ENCODE data around the gene METTL17.

METTL17 gene

GRCh38 chr14:21017528-21018245, 27.9 kb downstream of the METTL17 start:
- no peak overlapping the region for H3K4me2 ChIP-seq (ENCODE audit: low read length)
- no peak overlapping the region for H3K4me3 ChIP-seq (ENCODE audit: low read length)
- H3K36me3 ChIP-seq (ENCODE audit: insufficient read depth, low read length): no peaks in the 10 kb centered on the region
- no peaks in the 10 kb centered on the region for H3K4me1 ChIP-seq (ENCODE audit: control insufficient read depth, insufficient read depth, low read length)
- H3K9me3 ChIP-seq (replicated peaks; ENCODE audit: low read length): no peaks in the 10 kb centered on the region
- H3K9ac ChIP-seq (ENCODE audit: low read depth, low read length): no peak overlapping the region
- H3K27me3 ChIP-seq (ENCODE audit: control insufficient read depth, insufficient read depth, low read length): peaks cover 42% of the 10 kb centered on the region

GRCh38 chr14:21018286-21018685, 28.5 kb downstream of the METTL17 start:
- Histone ChIP-seq H3K9ac (ENCODE audit: low read depth, low read length) (no peak overlapping the region), H3K4me3 (ENCODE audit: low read length) (no peak overlapping the region), H3K36me3 (ENCODE audit: insufficient read depth, low read length) (no peaks in the 10 kb centered on the region), H3K9me3 (replicated peaks; ENCODE audit: low read length) (no peaks in the 10 kb centered on the region), H3K4me1 (ENCODE audit: control insufficient read depth, insufficient read depth, low read length) (no peaks in the 10 kb centered on the region), H3K4me2 (ENCODE audit: low read length) (no peak overlapping the region), H3K27me3 (ENCODE audit: control insufficient read depth, insufficient read depth, low read length) (peaks cover 42% of the 10 kb centered on the region)

- H3K4me1 ChIP-seq (ENCODE audit: control insufficient read depth, insufficient read depth, low read length): no peaks in the 10 kb centered on the region
- no peaks in the 10 kb centered on the region for H3K36me3 ChIP-seq (ENCODE audit: insufficient read depth, low read length)
- no peak overlapping the region for H3K9ac ChIP-seq (ENCODE audit: low read depth, low read length)
- peaks cover 47% of the 10 kb centered on the region for H3K27me3 ChIP-seq (ENCODE audit: control insufficient read depth, insufficient read depth, low read length)
- no peaks in the 10 kb centered on the region for H3K9me3 ChIP-seq (replicated peaks; ENCODE audit: low read length)
- H3K4me2 ChIP-seq (ENCODE audit: low read length): no peak overlapping the region
- H3K4me3 ChIP-seq (ENCODE audit: low read length): no peak overlapping the region
Observed at GRCh38 chr14:21018781-21019180, 29.0 kb downstream of the METTL17 start.

GRCh38 chr14:21019366-21019765, 29.6 kb downstream of the METTL17 start:
- H3K4me1 ChIP-seq (ENCODE audit: control insufficient read depth, insufficient read depth, low read length): no peaks in the 10 kb centered on the region
- H3K9me3 ChIP-seq (replicated peaks; ENCODE audit: low read length): no peaks in the 10 kb centered on the region
- peaks cover 53% of the 10 kb centered on the region for H3K27me3 ChIP-seq (ENCODE audit: control insufficient read depth, insufficient read depth, low read length)
- H3K4me3 ChIP-seq (ENCODE audit: low read length): no peak overlapping the region
- no peak overlapping the region for H3K9ac ChIP-seq (ENCODE audit: low read depth, low read length)
- no peak overlapping the region for H3K4me2 ChIP-seq (ENCODE audit: low read length)
- H3K36me3 ChIP-seq (ENCODE audit: insufficient read depth, low read length): no peaks in the 10 kb centered on the region

DNA sequence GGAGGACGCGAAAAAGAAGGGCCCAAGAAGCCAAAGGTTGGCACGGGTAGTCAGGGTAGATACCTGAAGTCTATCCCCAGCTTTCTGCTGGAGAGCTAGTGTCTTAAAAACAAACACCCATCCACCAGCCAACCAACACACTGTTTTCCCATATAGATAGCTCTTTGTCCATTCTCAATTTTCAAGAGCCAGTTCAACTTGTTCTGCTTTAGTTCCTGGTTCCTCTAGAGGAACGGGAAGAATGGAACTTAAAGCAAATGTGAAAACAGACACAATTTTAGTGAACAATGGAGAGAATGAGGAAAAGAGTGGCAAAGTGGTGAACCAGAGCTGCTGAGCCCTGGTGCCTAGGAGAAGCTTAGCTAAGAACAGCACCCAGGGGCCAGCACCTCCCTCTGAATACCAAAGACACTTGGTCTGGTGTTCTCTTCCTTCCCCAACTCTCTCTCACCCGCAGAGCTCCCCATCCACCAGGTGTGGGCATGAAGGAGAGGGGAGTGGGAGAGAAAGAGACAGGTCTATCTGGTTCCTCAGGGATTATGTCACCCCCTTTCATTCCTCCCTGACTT, 31.3 kb downstream of the METTL17 start:
- H3K27me3 ChIP-seq (ENCODE audit: control insufficient read depth, insufficient read depth, low read length): peaks cover 66% of the 10 kb centered on the region
- no peak overlapping the region for H3K4me2 ChIP-seq (ENCODE audit: low read length)
- H3K36me3 ChIP-seq (ENCODE audit: insufficient read depth, low read length): no peaks in the 10 kb centered on the region
- no peaks in the 10 kb centered on the region for H3K9me3 ChIP-seq (replicated peaks; ENCODE audit: low read length)
- no peaks in the 10 kb centered on the region for H3K4me1 ChIP-seq (ENCODE audit: control insufficient read depth, insufficient read depth, low read length)
- H3K4me3 ChIP-seq (ENCODE audit: low read length): no peak overlapping the region
- no peak overlapping the region for H3K9ac ChIP-seq (ENCODE audit: low read depth, low read length)

DNA sequence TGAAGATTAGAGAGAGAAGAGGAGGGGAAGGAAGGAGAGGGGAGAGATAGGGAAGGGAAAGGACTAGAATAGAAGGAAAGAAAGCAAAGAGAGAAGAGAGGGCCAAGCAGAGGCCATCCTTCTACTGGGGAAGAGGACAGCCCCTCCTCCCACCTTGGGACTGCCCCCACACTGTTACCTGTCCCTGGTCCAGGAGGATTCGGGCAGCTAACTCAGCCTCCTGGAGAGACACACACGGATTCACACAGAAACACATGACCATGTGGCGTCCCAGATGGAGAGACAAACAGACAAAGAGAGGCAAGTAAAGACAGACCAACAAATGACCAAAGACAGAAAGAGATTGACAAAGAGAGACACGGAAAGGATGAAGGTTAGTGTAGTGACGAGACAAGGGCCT, 32.9 kb downstream of the METTL17 start:
- no peak overlapping the region for H3K9ac ChIP-seq (ENCODE audit: low read depth, low read length)
- H3K9me3 ChIP-seq (replicated peaks; ENCODE audit: low read length): no peaks in the 10 kb centered on the region
- no peaks in the 10 kb centered on the region for H3K4me1 ChIP-seq (ENCODE audit: control insufficient read depth, insufficient read depth, low read length)
- H3K4me3 ChIP-seq (ENCODE audit: low read length): no peak overlapping the region
- peaks cover 74% of the 10 kb centered on the region for H3K27me3 ChIP-seq (ENCODE audit: control insufficient read depth, insufficient read depth, low read length)
- H3K4me2 ChIP-seq (ENCODE audit: low read length): no peak overlapping the region
- H3K36me3 ChIP-seq (ENCODE audit: insufficient read depth, low read length): no peaks in the 10 kb centered on the region

GRCh38 chr14:21023174-21023573, 33.4 kb downstream of the METTL17 start:
- H3K4me3 ChIP-seq (ENCODE audit: low read length): no peak overlapping the region
- no peak overlapping the region for H3K9ac ChIP-seq (ENCODE audit: low read depth, low read length)
- no peaks in the 10 kb centered on the region for H3K9me3 ChIP-seq (replicated peaks; ENCODE audit: low read length)
- H3K4me2 ChIP-seq (ENCODE audit: low read length): no peak overlapping the region
- H3K27me3 ChIP-seq (ENCODE audit: control insufficient read depth, insufficient read depth, low read length): peaks cover 74% of the 10 kb centered on the region
- H3K36me3 ChIP-seq (ENCODE audit: insufficient read depth, low read length): no peaks in the 10 kb centered on the region
- no peaks in the 10 kb centered on the region for H3K4me1 ChIP-seq (ENCODE audit: control insufficient read depth, insufficient read depth, low read length)

DNA sequence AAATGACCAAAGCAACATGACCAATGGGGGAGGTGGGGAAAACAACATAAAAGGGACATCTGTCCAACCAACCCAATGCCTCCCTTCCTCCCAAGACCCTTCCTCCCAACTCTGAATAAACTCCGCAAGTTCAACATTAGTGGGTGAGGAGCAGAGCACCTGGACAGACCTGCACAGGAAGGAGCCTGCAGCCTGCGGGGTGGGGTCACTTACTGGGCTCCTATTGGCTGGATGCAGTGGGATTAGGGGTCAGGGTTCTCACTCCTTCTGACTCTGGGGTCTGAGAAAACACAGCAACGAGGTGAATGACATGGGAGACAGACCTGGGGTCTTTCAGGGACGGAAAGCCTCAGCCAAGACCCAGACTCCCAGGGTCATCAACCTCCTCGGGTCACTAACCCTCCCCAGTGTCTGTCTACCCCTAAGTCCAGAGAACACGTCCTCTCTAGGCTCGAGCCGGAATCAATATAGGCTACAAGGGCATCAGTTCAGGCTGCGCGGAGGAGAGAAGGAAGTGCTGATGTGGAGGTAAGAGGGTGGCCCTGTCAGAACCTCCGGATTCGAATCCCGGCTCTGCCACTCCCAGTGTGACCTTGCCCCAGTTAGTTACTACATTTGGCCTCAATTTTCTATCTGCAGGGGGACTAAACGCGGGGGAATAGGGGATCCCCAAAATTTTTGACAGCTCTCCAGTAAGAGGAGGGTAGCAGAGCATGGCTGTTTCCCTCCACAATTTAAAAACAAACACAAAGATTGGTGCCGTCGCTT, 34.2 kb downstream of the METTL17 start:
- Histone ChIP-seq H3K4me2 (ENCODE audit: low read length) (no peak overlapping the region), H3K9ac (ENCODE audit: low read depth, low read length) (no peak overlapping the region), H3K27me3 (ENCODE audit: control insufficient read depth, insufficient read depth, low read length) (peaks cover 72% of the 10 kb centered on the region), H3K9me3 (replicated peaks; ENCODE audit: low read length) (no peaks in the 10 kb centered on the region), H3K4me1 (ENCODE audit: control insufficient read depth, insufficient read depth, low read length) (no peaks in the 10 kb centered on the region), H3K36me3 (ENCODE audit: insufficient read depth, low read length) (no peaks in the 10 kb centered on the region), H3K4me3 (ENCODE audit: low read length) (no peak overlapping the region)

GRCh38 chr14:21024585-21025370, 35.0 kb downstream of the METTL17 start, which contains the start of gene NDRG2:
Gene NDRG2, minus strand, starts transcription at chr14:21025061. Its CDS starts 1,746 bp downstream, at chr14:21023315.
- H3K9ac ChIP-seq (ENCODE audit: low read depth, low read length): no peak within 1 kb of the TSS
- H3K9me3 ChIP-seq (replicated peaks; ENCODE audit: low read length): no peaks in the 10 kb centered on the region
- no peaks in the 10 kb centered on the region for H3K36me3 ChIP-seq (ENCODE audit: insufficient read depth, low read length)
- peaks cover 71% of the 10 kb centered on the region for H3K27me3 ChIP-seq (ENCODE audit: control insufficient read depth, insufficient read depth, low read length)
- peak within 1 kb of the TSS; percentile 77 for H3K4me2 ChIP-seq (ENCODE audit: low read length)
- peak within 1 kb of the TSS; percentile 52 for H3K4me3 ChIP-seq (ENCODE audit: low read length)
- no peaks in the 10 kb centered on the region for H3K4me1 ChIP-seq (ENCODE audit: control insufficient read depth, insufficient read depth, low read length)

DNA sequence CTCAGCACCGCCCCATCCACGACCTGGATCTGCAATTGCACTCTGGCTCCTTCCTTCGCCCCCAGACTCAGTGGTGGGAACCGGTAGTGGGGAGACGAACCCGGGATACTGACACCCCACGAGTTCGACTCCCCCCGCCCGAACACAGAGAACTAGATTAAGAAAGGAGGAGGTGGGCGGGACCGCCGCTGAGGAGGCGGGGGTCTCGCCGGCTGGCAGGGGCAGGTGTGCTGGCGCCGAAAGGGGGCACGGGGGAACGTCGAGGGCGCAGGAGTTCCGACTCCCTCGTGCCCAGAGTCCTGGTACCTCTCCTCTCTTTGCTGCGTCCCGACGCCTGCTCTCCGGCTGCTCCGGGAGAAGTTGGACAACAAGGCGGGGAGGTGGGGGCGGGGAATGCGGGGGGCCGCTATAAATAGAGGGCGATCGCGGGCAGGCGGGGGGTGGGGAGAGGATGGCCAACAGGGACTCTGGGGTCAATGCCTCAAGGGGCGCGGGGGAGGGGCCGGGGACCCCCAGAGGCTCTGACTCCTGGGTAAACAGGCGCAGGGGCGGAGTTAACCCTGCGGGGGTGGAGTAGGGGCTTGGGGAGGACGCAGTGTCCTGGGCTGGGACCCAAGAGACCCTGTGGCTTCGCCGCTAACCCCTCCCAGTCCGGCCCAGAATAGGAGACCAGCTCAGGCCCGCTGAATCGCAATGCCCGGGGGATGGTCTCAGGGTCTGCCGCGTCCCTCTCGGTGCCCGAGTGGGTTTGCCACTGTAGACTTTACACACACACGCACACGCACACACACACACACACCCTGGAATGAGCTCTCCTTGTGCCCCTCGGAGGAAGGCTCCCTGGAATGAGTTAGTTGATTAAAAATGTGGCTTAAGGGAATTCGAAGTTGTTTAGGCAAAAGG, 35.8 kb downstream of the METTL17 start:
- H3K27me3 ChIP-seq (ENCODE audit: control insufficient read depth, insufficient read depth, low read length): peaks cover 75% of the 10 kb centered on the region
- no peaks in the 10 kb centered on the region for H3K36me3 ChIP-seq (ENCODE audit: insufficient read depth, low read length)
- H3K4me2 ChIP-seq (ENCODE audit: low read length): peak overlapping the region; percentile 77
- no peaks in the 10 kb centered on the region for H3K9me3 ChIP-seq (replicated peaks; ENCODE audit: low read length)
- no peak overlapping the region for H3K9ac ChIP-seq (ENCODE audit: low read depth, low read length)
- H3K4me3 ChIP-seq (ENCODE audit: low read length): peak overlapping the region; percentile 45
- no peaks in the 10 kb centered on the region for H3K4me1 ChIP-seq (ENCODE audit: control insufficient read depth, insufficient read depth, low read length)
